HepG2 (cell line): ENCODE measurements around the gene IBA57. TPM values are rescaled to one million over a fixed set of nuclear protein-coding genes. Genes with fewer than 3 reads are reported as not detected.

Experiments
- ATAC-seq: fragments of 200-7000 bp; cut with Tn5 transposase; 3 replicates; pipeline ENCODE4 v1.9.1; 2020; ENCODE audit warnings: mild to moderate bottlenecking, moderate library complexity
- BruUV-seq: library from RNA; stranded (reverse); fragments of 400-500 nt; replicated peaks from 2 replicates; lab custom pipeline; 2021; lab: Mats Ljungman, UMichigan
- CTCF ChIA-PET: fragments of 300-600 bp; formaldehyde crosslinking; extraction: SDS; loops from one replicate; lab custom pipeline; 2021; ENCODE audit warnings: low total read pairs, inconsistent platforms, low intra/inter-chr PET ratio; lab: Yijun Ruan, JAX
- POLR2A ChIA-PET: fragments of 350-600 bp; sonication (Branson Sonifier 250); formaldehyde crosslinking; loops from one replicate; lab custom pipeline; 2020; ENCODE audit warnings: antibody characterized with exemption, inconsistent platforms; lab: Yijun Ruan, JAX
- DNase-seq: peaks from one replicate; pipeline ENCODE4 v3.0.0-alpha.2; 2015; ENCODE audit warnings: low spot score
- FAIRE-seq: peaks from 3 replicates; lab custom pipeline; 2011; peaks lifted over from hg19 to GRCh38; lab: Jason Lieb, UNC
- H2AFZ ChIP-seq: one replicate; pipeline ENCODE4 v1.6.1; 2011; ENCODE audit warnings: low read length, inconsistent platforms
- H3K27ac ChIP-seq: fragments of 300-600 bp; 3 replicates; pipeline ENCODE4 v1.8.0; 2011; ENCODE audit warnings: mixed run types, mild to moderate bottlenecking, mixed read lengths, low read length, inconsistent platforms; ENCODE audit not compliant: insufficient read depth; ENCODE audit errors: extremely low read length
- H3K27me3 ChIP-seq, 2 experiments: fragments of 200-600 bp in 1 of 2; 2 replicates in 1 of 2; 3 replicates in 1 of 2; pipeline versions ENCODE4 v1.6.0 to v1.8.0; 2011; ENCODE audit warnings: low read length in 2 of 2, mild to moderate bottlenecking in 2 of 2, moderate library complexity in 2 of 2, inconsistent platforms in 1 of 2; ENCODE audit not compliant: insufficient read depth in 2 of 2, control insufficient read depth in 1 of 2
- H3K36me3 ChIP-seq, 2 experiments: fragments of 200-600 bp in 1 of 2; replicated peaks in 1 of 2; 2 replicates in 1 of 2; 3 replicates in 1 of 2; pipeline versions ENCODE4 v1.5.1 to v1.8.0; 2011; ENCODE audit warnings: low read length in 2 of 2, inconsistent platforms in 1 of 2; ENCODE audit not compliant: insufficient read depth in 2 of 2, control insufficient read depth in 1 of 2
- H3K4me1 ChIP-seq: 2 replicates; pipeline ENCODE4 v1.5.1; 2012; ENCODE audit warnings: low read length, inconsistent platforms; ENCODE audit not compliant: insufficient read depth
- H3K4me2 ChIP-seq: 2 replicates; pipeline ENCODE4 v1.6.0; 2011; ENCODE audit warnings: low read depth, low read length, inconsistent platforms
- H3K4me3 ChIP-seq, 3 experiments: fragments of 200-600 bp in 1 of 3; sonication (generic), shearing (Covaris generic) in 1 of 3; replicated peaks in 1 of 3; 2 replicates each; pipeline ENCODE4 v1.5.1; 2011 to 2016; ENCODE audit warnings: low read length in 3 of 3, inconsistent platforms in 2 of 3, low read depth in 2 of 3, mild to moderate bottlenecking in 2 of 3, control low read depth in 1 of 3, mixed read lengths in 1 of 3; ENCODE audit not compliant: insufficient read depth in 1 of 3
- H3K79me2 ChIP-seq: one replicate; pipeline ENCODE4 v1.6.1; 2011; ENCODE audit warnings: low read length, inconsistent platforms; ENCODE audit not compliant: insufficient read depth
- H3K9ac ChIP-seq: 2 replicates; pipeline ENCODE4 v1.6.0; 2011; ENCODE audit warnings: mild to moderate bottlenecking, low read depth, low read length, inconsistent platforms; ENCODE audit not compliant: insufficient read depth
- H3K9me3 ChIP-seq: 2 replicates; pipeline ENCODE4 v1.5.1; 2012; ENCODE audit warnings: mild to moderate bottlenecking, low read length
- H4K20me1 ChIP-seq: 2 replicates; pipeline ENCODE4 v1.6.0; 2011; ENCODE audit warnings: inconsistent platforms, mild to moderate bottlenecking, low read length, moderate library complexity; ENCODE audit not compliant: insufficient read depth
- HNRNPL ChIP-seq: fragments of 200-400 bp; formaldehyde crosslinking; IDR thresholded peaks from 2 replicates; pipeline ENCODE4 v1.6.1; 2017; ENCODE audit warnings: mild to moderate bottlenecking, low read depth, low read length
- SALL1 ChIP-seq: sonication (generic); formaldehyde crosslinking; IDR thresholded peaks from 2 replicates; pipeline ENCODE4 v1.8.0; 2022; ENCODE audit warnings: mild to moderate bottlenecking, missing genetic modification reagents
- SMAD1 ChIP-seq: sonication (generic); formaldehyde crosslinking; IDR thresholded peaks from 2 replicates; pipeline ENCODE4 v1.4.0; 2020; ENCODE audit warnings: missing genetic modification reagents, low read depth, mild to moderate bottlenecking, borderline replicate concordance
- ZNF253 ChIP-seq: sonication (generic); formaldehyde crosslinking; IDR thresholded peaks from 2 replicates; pipeline ENCODE4 v1.8.0; 2022; ENCODE audit warnings: mild to moderate bottlenecking, missing genetic modification reagents, borderline replicate concordance
- ZNF597 ChIP-seq: sonication (generic); formaldehyde crosslinking; IDR thresholded peaks from 2 replicates; pipeline ENCODE4 v1.5.0; 2020; ENCODE audit warnings: missing genetic modification reagents
- WGBS: methylation state at CpG from one replicate; pipeline ENCODE4 v1.1.6; 2017; ENCODE audit warnings: low lambda C conversion rate; 5-methylcytosine and 5-hydroxymethylcytosine counted together
- in situ Hi-C: cut with HindIII; loops from 2 replicates; pipeline ENCODE4 v1.10.0; 2017; ENCODE audit warnings: low pct_unique_long_range_greater_than_20kb; ENCODE audit not compliant: extremely low pct_ligation_motif_present
- intact Hi-C: fragments of 100-400 bp; cut with micrococcal nuclease; formaldehyde crosslinking; loops from one replicate; pipeline ENCODE4 v1.10.0; 2022; ENCODE audit not compliant: unreplicated experiment
- polyA plus RNA-seq, 8 experiments: library from polyadenylated mRNA; depleted of rRNA in 3 of 8; stranded (reverse) in 7 of 8; unstranded in 1 of 8; fragments of >200 nt; fragmentation: Illumina TruSeq in 4 of 8; extraction: Trizol in 4 of 8; gene quantifications; 2 replicates each; pipeline versions ENCODE4 v1.2.1 to v1.2.3, GENCODE V29; 2011 to 2016; ENCODE audit warnings: low read depth in 4 of 8, missing spikeins in 1 of 8, mixed read lengths in 1 of 8; ENCODE audit not compliant: insufficient read depth in 1 of 8
- total RNA-seq, 5 experiments: library from RNA; depleted of rRNA; stranded (reverse); fragments of >200 nt; fragmentation: Illumina TruSeq; extraction: Trizol; gene quantifications; 2 replicates each; pipeline ENCODE4 v1.2.3, GENCODE V29; 2016; ENCODE audit warnings: low read depth in 1 of 5
- TF ChIP-seq, protein P1 (sequence below): sonication (generic); formaldehyde crosslinking; IDR thresholded peaks from 2 replicates; pipeline ENCODE4 v1.8.1; 2023; ENCODE audit warnings: mild to moderate bottlenecking, missing genetic modification reagents

Gene IBA57
- total and polyA plus RNA-seq, 2 of the 13 experiments (the other 11 are each of a cell fraction or from before 2014, with no cell fraction given): 2.3 to 10.2 TPM

GRCh38 chr1:228148935-228149405 is 16.6 kb upstream of the IBA57 start:
- Histone ChIP-seq H3K27ac (peak overlapping the region; percentile 73), H3K27me3 (no peaks in the 10 kb centered on the region), H3K36me3 (peaks cover 2 to 17% of the 10 kb centered on the region in 2 experiments; a peak in 4 of 5 replicates), H3K9ac (peak overlapping the region; percentile 77), H3K4me1 (peaks cover 43% of the 10 kb centered on the region), H3K4me3 (peak overlapping the region in 2 of 3 experiments; percentile 54 to 78; a peak in 3 of 6 replicates), H2AFZ (no peak overlapping the region), H4K20me1 (peaks cover 13% of the 10 kb centered on the region; the same call in 1 of the 2 replicates), H3K79me2 (peaks cover 28% of the 10 kb centered on the region), H3K4me2 (peak overlapping the region; percentile 96), H3K9me3 (no peaks in the 10 kb centered on the region)
- no peak for FAIRE-seq
- TF ChIP-seq SMAD1 (0 out of 2 replicates have a peak, but pooled peaks have one; percentile 11), ZNF597 (CRISPR knock-in tag) (no peak), HNRNPL (0 out of 2 replicates have a peak, but pooled peaks have one; percentile 36), ZNF253 (CRISPR knock-in tag) (no peak), SALL1 (no peak)
- TF ChIP-seq, protein P1, sequence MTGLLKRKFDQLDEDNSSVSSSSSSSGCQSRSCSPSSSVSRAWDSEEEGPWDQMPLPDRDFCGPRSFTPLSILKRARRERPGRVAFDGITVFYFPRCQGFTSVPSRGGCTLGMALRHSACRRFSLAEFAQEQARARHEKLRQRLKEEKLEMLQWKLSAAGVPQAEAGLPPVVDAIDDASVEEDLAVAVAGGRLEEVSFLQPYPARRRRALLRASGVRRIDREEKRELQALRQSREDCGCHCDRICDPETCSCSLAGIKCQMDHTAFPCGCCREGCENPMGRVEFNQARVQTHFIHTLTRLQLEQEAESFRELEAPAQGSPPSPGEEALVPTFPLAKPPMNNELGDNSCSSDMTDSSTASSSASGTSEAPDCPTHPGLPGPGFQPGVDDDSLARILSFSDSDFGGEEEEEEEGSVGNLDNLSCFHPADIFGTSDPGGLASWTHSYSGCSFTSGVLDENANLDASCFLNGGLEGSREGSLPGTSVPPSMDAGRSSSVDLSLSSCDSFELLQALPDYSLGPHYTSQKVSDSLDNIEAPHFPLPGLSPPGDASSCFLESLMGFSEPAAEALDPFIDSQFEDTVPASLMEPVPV (CRISPR knock-in tag): 0 out of 2 replicates have a peak, but pooled peaks have one; percentile 28
- no TSS peak for BruUV-seq
- CTCF ChIA-PET: no interaction called here
- DNase-seq: no peak
- POLR2A ChIA-PET: interaction anchor here (0.6 to 7.9 kb wide), 5 partner anchors 8 to 17 kb away, joined by 4 to 72 read pairs (median 5); partner anchors contain the start of genes GUK1 and IBA57
- 100% methylated on average over 1 of the region's 8 CpGs for WGBS
- in situ Hi-C loops: no loop called here
- intact Hi-C loops: no loop called here
- no peak for ATAC-seq
